ENCODE results near the gene C19orf44. TPM values are rescaled to one million over a fixed set of nuclear protein-coding genes. Genes with fewer than 3 reads are reported as not detected.

Gene C19orf44
- total RNA-seq, 1 donor from 2014 or later = 6.6 TPM

- intact Hi-C loops (cut with DNase I) = no loop called here
- Histone ChIP-seq H3K27me3 (ENCODE audit: low read depth) (no peaks in the 10 kb centered on the region), H3K4me3 (no peak overlapping the region), H3K9me3 (no peaks in the 10 kb centered on the region), H3K4me1 (peaks cover 46% of the 10 kb centered on the region), H3K36me3 (no peaks in the 10 kb centered on the region), H3K27ac (no peak overlapping the region)
- TF ChIP-seq CTCF (IDR thresholded peaks at IDR 0.05) = no peak
- DNase-seq (no peak), ATAC-seq (peak in 1 of 2 donors; percentile 23)
These were observed 37.5 kb upstream of the C19orf44 start for GRCh38 chr19:16458391-16459341.

- no peak for DNase-seq
- Histone ChIP-seq H3K27ac (no peak overlapping the region), H3K27me3 (ENCODE audit: low read depth) (no peaks in the 10 kb centered on the region), H3K4me3 (no peak overlapping the region), H3K4me1 (peaks cover 45% of the 10 kb centered on the region), H3K36me3 (no peaks in the 10 kb centered on the region), H3K9me3 (no peaks in the 10 kb centered on the region)
- ATAC-seq = no peak
- intact Hi-C loops (cut with DNase I) = no loop called here
- TF ChIP-seq CTCF (IDR thresholded peaks at IDR 0.05) = no peak
These were observed 36.5 kb upstream of the C19orf44 start for GRCh38 chr19:16459680-16460079.

- TF ChIP-seq CTCF (IDR thresholded peaks at IDR 0.05) = no peak
- no peaks in the 10 kb centered on the region for H3K9me3 ChIP-seq
- H3K27me3 ChIP-seq (ENCODE audit: low read depth) = no peaks in the 10 kb centered on the region
- intact Hi-C loops (cut with DNase I) = no loop called here
- no peak overlapping the region for H3K27ac ChIP-seq
- no peaks in the 10 kb centered on the region for H3K36me3 ChIP-seq
- no peak for DNase-seq
- H3K4me1 ChIP-seq = peaks cover 44% of the 10 kb centered on the region
- H3K4me3 ChIP-seq = no peak overlapping the region
- no peak for ATAC-seq
These were observed 35.7 kb upstream of the C19orf44 start for GRCh38 chr19:16460454-16460853.

GRCh38 chr19:16461630-16462051 lies 34.6 kb upstream of the C19orf44 start:
- DNase-seq = no peak
- no peaks in the 10 kb centered on the region for H3K9me3 ChIP-seq
- H3K27me3 ChIP-seq (ENCODE audit: low read depth) = no peaks in the 10 kb centered on the region
- no peak for ATAC-seq
- peaks cover 35% of the 10 kb centered on the region for H3K4me1 ChIP-seq
- H3K4me3 ChIP-seq = no peak overlapping the region
- intact Hi-C loops (cut with DNase I) = no loop called here
- no peak for TF ChIP-seq CTCF (IDR thresholded peaks at IDR 0.05)
- no peak overlapping the region for H3K27ac ChIP-seq
- no peaks in the 10 kb centered on the region for H3K36me3 ChIP-seq

GRCh38 chr19:16462757-16463250 lies 33.4 kb upstream of the C19orf44 start:
- ATAC-seq = peak; percentile 11 to 13
- no peak overlapping the region for H3K4me3 ChIP-seq
- no peak for DNase-seq
- no peak overlapping the region for H3K27ac ChIP-seq
- no peak for TF ChIP-seq CTCF (IDR thresholded peaks at IDR 0.05)
- intact Hi-C loops (cut with DNase I) = no loop called here
- no peaks in the 10 kb centered on the region for H3K9me3 ChIP-seq
- H3K36me3 ChIP-seq = no peaks in the 10 kb centered on the region
- no peaks in the 10 kb centered on the region for H3K27me3 ChIP-seq (ENCODE audit: low read depth)
- peaks cover 24% of the 10 kb centered on the region for H3K4me1 ChIP-seq

Data from lower lobe of right lung (tissue), 2 donors.